ENCODE data around the gene ATRNL1.

ATRNL1 gene

GRCh38 chr10:115483294-115483693 is 390.1 kb downstream of the ATRNL1 start:
- TF ChIP-seq CTCF (IDR thresholded peaks at IDR 0.05): no peak

- no peak for TF ChIP-seq CTCF (IDR thresholded peaks at IDR 0.05)
These were observed 398.5 kb downstream of the ATRNL1 start for GRCh38 chr10:115491526-115492140.

GRCh38 chr10:115503546-115503945 is 410.4 kb downstream of the ATRNL1 start:
- no peak for TF ChIP-seq CTCF (IDR thresholded peaks at IDR 0.05)

GRCh38 chr10:115514895-115515294 is 421.7 kb downstream of the ATRNL1 start:
- TF ChIP-seq CTCF (IDR thresholded peaks at IDR 0.05): no peak

- TF ChIP-seq CTCF (IDR thresholded peaks at IDR 0.05): no peak
These were observed 432.0 kb downstream of the ATRNL1 start for GRCh38 chr10:115525141-115525540.

GRCh38 chr10:115539142-115539762 is 446.1 kb downstream of the ATRNL1 start:
- TF ChIP-seq CTCF (IDR thresholded peaks at IDR 0.05): no peak

- TF ChIP-seq CTCF (IDR thresholded peaks at IDR 0.05): no peak
These were observed 462.8 kb downstream of the ATRNL1 start for GRCh38 chr10:115555887-115556402.

Measured in LNCAP (cell line).